Panc1 (cell line): ENCODE measurements around the gene CAMK2B. TPM values are rescaled to one million over a fixed set of nuclear protein-coding genes. Genes with fewer than 3 reads are reported as not detected.
A peak's percentile ranks its signal among the peaks of the same experiment; 100 is the strongest.

Experiments used
- ATAC-seq: fragments of 200-7000 bp; cut with Tn5 transposase; 2 replicates; pipeline ENCODE4 v1.9.1; 2020; ENCODE audit warnings: mild to moderate bottlenecking, moderate library complexity
- BruUV-seq: library from RNA; stranded (reverse); fragments of 400-500 nt; replicated peaks from 2 replicates; lab custom pipeline; 2021; lab: Mats Ljungman, UMichigan
- CTCF ChIA-PET: fragments of 300-600 bp; sonication (Branson Sonifier 250); formaldehyde crosslinking; loops from one replicate; lab custom pipeline; 2022; ENCODE audit warnings: antibody characterized with exemption; lab: Charles Lee
- POLR2A ChIA-PET: fragments of 300-600 bp; sonication (Branson Sonifier 250); formaldehyde crosslinking; loops from one replicate; lab custom pipeline; 2022; ENCODE audit warnings: antibody characterized with exemption; lab: Charles Lee
- DNase-seq: peaks from one replicate; pipeline ENCODE4 v3.0.0-alpha.2; 2010; ENCODE audit warnings: low read depth, low spot score
- H3K27ac ChIP-seq: 2 replicates; pipeline ENCODE4 v1.5.1; 2011; ENCODE audit warnings: mild to moderate bottlenecking, low read length, inconsistent platforms
- H3K27me3 ChIP-seq: fragments of 200-500 bp; sonication (Bioruptor generic); 2 replicates; pipeline ENCODE4 v1.6.0; 2014; ENCODE audit warnings: low read length, inconsistent platforms; ENCODE audit not compliant: control insufficient read depth, insufficient read depth
- H3K36me3 ChIP-seq: fragments of 200-500 bp; sonication (Bioruptor generic); 2 replicates; pipeline ENCODE4 v1.5.1; 2014; ENCODE audit warnings: inconsistent platforms, mild to moderate bottlenecking, low read length, moderate library complexity; ENCODE audit not compliant: control insufficient read depth, insufficient read depth
- H3K4me1 ChIP-seq: 2 replicates; pipeline ENCODE4 v1.5.1; 2011; ENCODE audit warnings: inconsistent platforms, mild to moderate bottlenecking, low read length, moderate library complexity; ENCODE audit not compliant: control insufficient read depth, insufficient read depth
- H3K4me3 ChIP-seq, 2 experiments: 2 replicates each; pipeline ENCODE4 v1.5.1; 2011 to 2012; ENCODE audit warnings: low read depth in 2 of 2, low read length in 2 of 2, mild to moderate bottlenecking in 2 of 2, inconsistent platforms in 1 of 2, moderate library complexity in 1 of 2
- H3K9me3 ChIP-seq: fragments of 200-500 bp; sonication (Bioruptor generic); 2 replicates; pipeline ENCODE4 v1.5.1; 2014; ENCODE audit warnings: low read depth, mild to moderate bottlenecking, inconsistent platforms, low read length, moderate library complexity; ENCODE audit not compliant: control insufficient read depth, insufficient read depth
- CTCF ChIP-seq: fragments of 450-650 bp; IDR thresholded peaks from 2 replicates; pipeline ENCODE4 v1.5.1; 2017; ENCODE audit warnings: mild to moderate bottlenecking
- POLR2AphosphoS5 ChIP-seq: IDR thresholded peaks from 2 replicates; pipeline ENCODE4 v1.6.1; 2012; ENCODE audit warnings: mild to moderate bottlenecking, low read depth, low read length, moderate library complexity
- REST ChIP-seq, 2 experiments: IDR thresholded peaks; 2 replicates each; pipeline ENCODE4 v1.6.1; 2011 to 2012; ENCODE audit warnings: low read depth in 2 of 2, control low read depth in 1 of 2, low read length in 1 of 2, mild to moderate bottlenecking in 1 of 2, moderate library complexity in 1 of 2; ENCODE audit not compliant: insufficient read depth in 1 of 2
- SIN3A ChIP-seq: IDR thresholded peaks from 2 replicates; pipeline ENCODE4 v1.6.1; 2012; ENCODE audit warnings: low read depth, mild to moderate bottlenecking, low read length, moderate library complexity, borderline replicate concordance; ENCODE audit not compliant: insufficient read depth
- TCF7L2 ChIP-seq: IDR thresholded peaks from 2 replicates; pipeline ENCODE4 v1.6.1; 2011; ENCODE audit warnings: mild to moderate bottlenecking, low read depth, low read length, inconsistent platforms
- in situ Hi-C: cut with HindIII; loops from 2 replicates; pipeline ENCODE4 v1.10.0; 2016; ENCODE audit warnings: low sequenced_read_pairs, low pct_unique_long_range_greater_than_20kb
- intact Hi-C: fragments of 100-400 bp; cut with micrococcal nuclease; formaldehyde crosslinking; loops from one replicate; pipeline ENCODE4 v1.10.0; 2022; ENCODE audit not compliant: unreplicated experiment
- total RNA-seq: library from RNA; stranded (reverse); gene quantifications from one replicate; pipeline ENCODE4 v1.2.1, GENCODE V29; 2021; ENCODE audit not compliant: unreplicated experiment

CAMK2B gene
- total RNA-seq, 1 experiment from 2014 or later = 0.26 TPM

- Histone ChIP-seq H3K9me3 (no peaks in the 10 kb centered on the region), H3K27ac (no peak overlapping the region), H3K4me3 (no peak overlapping the region), H3K4me1 (no peaks in the 10 kb centered on the region), H3K27me3 (no peaks in the 10 kb centered on the region), H3K36me3 (no peaks in the 10 kb centered on the region)
- ChIA-PET POLR2A (no interaction called here), CTCF (no interaction called here)
- intact Hi-C loops = no loop called here
- peak; percentile 20 for ATAC-seq
- no peak for DNase-seq
- in situ Hi-C loops = no loop called here
- no TSS peak for BruUV-seq
- TF ChIP-seq REST (IDR thresholded peaks at IDR 0.05; ENCODE audit: insufficient read depth in 1 of 2, low read depth in 2 of 2, low read length in 1 of 2) = no peak
- TF ChIP-seq CTCF = no peak
- no peak for TF ChIP-seq POLR2AphosphoS5
- TF ChIP-seq TCF7L2 = no peak
- no peak for TF ChIP-seq SIN3A
Observed at GRCh38 chr7:44229546-44230105, 95.8 kb downstream of the CAMK2B start.

- intact Hi-C loops = no loop called here
- no TSS peak for BruUV-seq
- CTCF ChIA-PET = no interaction called here
- Histone ChIP-seq H3K27ac (no peak overlapping the region), H3K36me3 (no peaks in the 10 kb centered on the region), H3K9me3 (no peaks in the 10 kb centered on the region), H3K27me3 (no peaks in the 10 kb centered on the region), H3K4me1 (no peaks in the 10 kb centered on the region), H3K4me3 (no peak overlapping the region)
- ATAC-seq (peak; percentile 29; the same call in 1 of the 2 replicates), DNase-seq (no peak)
- TF ChIP-seq TCF7L2 (no peak), REST (IDR thresholded peaks at IDR 0.05; ENCODE audit: insufficient read depth in 1 of 2, low read depth in 2 of 2, low read length in 1 of 2) (peak in 1 of 2 experiments; percentile 51; a peak in 1 of 4 replicates)
- POLR2A ChIA-PET = no interaction called here
- in situ Hi-C loops = no loop called here
Observed at GRCh38 chr7:44228571-44229350, 96.6 kb downstream of the CAMK2B start.
